CD8-positive, alpha-beta memory T cell (primary cell): Measurements from ENCODE around the gene TMEM125. TPM values are rescaled to one million over a fixed set of nuclear protein-coding genes. Genes with fewer than 3 reads are reported as not detected.

ENCODE experiments used
- CTCF ChIA-PET: fragments of 350-600 bp; sonication (Branson Sonifier 250); formaldehyde crosslinking; loops from one replicate; lab custom pipeline; 2021; ENCODE audit warnings: antibody characterized with exemption; lab: Charles Lee
- POLR2A ChIA-PET: fragments of 350-600 bp; sonication (Branson Sonifier 250); formaldehyde crosslinking; loops from one replicate; lab custom pipeline; 2021; ENCODE audit warnings: antibody characterized with exemption; lab: Charles Lee
- DNase-seq, 5 donors: peaks; one replicate each; pipeline versions ENCODE4 v3.0.0 to v3.0.0-alpha.2; 2020 to 2022; ENCODE audit warnings: mixed read lengths in 1 of 5
- H3K27ac ChIP-seq: one replicate; pipeline ENCODE4 v1.7.0; 2013; ENCODE audit warnings: low read depth, mild to moderate bottlenecking, low read length, moderate library complexity
- H3K27me3 ChIP-seq: 2 replicates; pipeline ENCODE4 v1.7.0; 2013; ENCODE audit warnings: low read length, mild to moderate bottlenecking; ENCODE audit not compliant: insufficient read depth, poor library complexity, severe bottlenecking
- H3K36me3 ChIP-seq: 2 replicates; pipeline ENCODE4 v1.7.0; 2013; ENCODE audit warnings: mild to moderate bottlenecking, low read length, moderate library complexity; ENCODE audit not compliant: insufficient read depth
- H3K4me1 ChIP-seq: 2 replicates; pipeline ENCODE4 v1.7.0; 2013; ENCODE audit warnings: mild to moderate bottlenecking, low read length, moderate library complexity; ENCODE audit not compliant: insufficient read depth
- H3K4me3 ChIP-seq: 2 replicates; pipeline ENCODE4 v1.7.0; 2013; ENCODE audit warnings: mild to moderate bottlenecking, low read length
- H3K9me3 ChIP-seq: 2 replicates; pipeline ENCODE4 v1.7.0; 2013; ENCODE audit warnings: mild to moderate bottlenecking, low read length
- H3K27ac Mint-ChIP-seq, 8 donors: one replicate each; pipeline ENCODE4 v1.8.0; 2020 to 2021; ENCODE audit warnings: mixed read lengths in 8 of 8, mild to moderate bottlenecking in 6 of 8, inconsistent platforms in 3 of 8, moderate library complexity in 3 of 8
- H3K27me3 Mint-ChIP-seq, 2 donors: one replicate each; pipeline ENCODE4 v1.8.0; 2020 to 2021; ENCODE audit warnings: mixed read lengths in 2 of 2, mild to moderate bottlenecking in 1 of 2, moderate library complexity in 1 of 2
- H3K36me3 Mint-ChIP-seq, 3 donors: one replicate each; pipeline ENCODE4 v1.8.0; 2020 to 2021; ENCODE audit warnings: mixed read lengths in 3 of 3, inconsistent platforms in 1 of 3, mild to moderate bottlenecking in 1 of 3
- H3K4me1 Mint-ChIP-seq, 3 donors: one replicate each; pipeline ENCODE4 v1.8.0; 2020 to 2021; ENCODE audit warnings: mixed read lengths in 3 of 3, inconsistent platforms in 1 of 3, mild to moderate bottlenecking in 1 of 3
- H3K4me3 Mint-ChIP-seq, 7 donors: one replicate each; pipeline ENCODE4 v1.8.0; 2020 to 2021; ENCODE audit warnings: mixed read lengths in 7 of 7, mild to moderate bottlenecking in 6 of 7, moderate library complexity in 4 of 7, inconsistent platforms in 2 of 7
- H3K9me3 Mint-ChIP-seq, 5 donors: one replicate each; pipeline ENCODE4 v1.8.0; 2020 to 2022; ENCODE audit warnings: mixed read lengths in 5 of 5, mild to moderate bottlenecking in 3 of 5, moderate library complexity in 2 of 5, inconsistent platforms in 1 of 5
- polyA plus RNA-seq: library from polyadenylated mRNA; unstranded; fragments of 300-500 nt; fragmentation: Illumina TruSeq; gene quantifications from one replicate; pipeline ENCODE4 v1.2.3, GENCODE V29; 2021
- total RNA-seq, 2 experiments: library from RNA; stranded (reverse); gene quantifications; one replicate each; pipeline ENCODE4 v1.2.3, GENCODE V29; 2021

TMEM125 gene
- total and polyA plus RNA-seq, 3 experiments from 2014 or later: not detected

DNA sequence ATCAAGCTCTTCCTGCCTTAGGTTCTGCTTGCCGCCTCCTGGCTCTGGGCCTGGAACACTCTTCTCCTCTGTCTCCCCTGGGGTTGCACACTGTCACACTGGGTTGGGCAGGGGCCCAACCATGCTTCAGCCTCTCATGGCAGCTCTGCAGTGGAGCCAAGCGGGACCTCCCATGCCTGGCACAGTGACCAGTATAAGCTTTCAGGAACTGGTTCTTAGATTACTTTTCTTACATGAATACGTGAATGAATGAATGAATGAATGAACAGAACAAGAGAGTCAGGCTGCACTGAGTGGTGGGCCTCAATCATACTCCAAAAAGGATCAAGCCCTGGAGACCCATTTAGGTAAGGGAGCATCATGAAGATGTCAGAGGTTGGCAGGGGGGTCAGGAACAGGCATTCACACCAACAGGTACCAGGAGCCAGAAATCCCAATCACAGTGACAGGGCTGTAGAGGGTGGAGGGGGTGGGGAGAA is 30.8 kb upstream of the TMEM125 start:
- H3K4me1 ChIP-seq: no peaks in the 10 kb centered on the region
- no peak overlapping the region for H3K4me3 Mint-ChIP-seq
- H3K4me3 ChIP-seq: no peak overlapping the region
- H3K27me3 ChIP-seq: no peaks in the 10 kb centered on the region
- H3K27ac Mint-ChIP-seq: peak overlapping the region in 1 of 8 donors; percentile 81
- no peaks in the 10 kb centered on the region for H3K36me3 ChIP-seq
- ChIA-PET CTCF (interaction anchor here (1.6 kb wide), 1 partner anchor 176 kb away, joined by 6 read pairs; no protein-coding TSS in a partner anchor), POLR2A (no interaction called here)
- no peak overlapping the region for H3K27ac ChIP-seq
- H3K9me3 ChIP-seq: no peaks in the 10 kb centered on the region
- no peaks in the 10 kb centered on the region for H3K36me3 Mint-ChIP-seq
- H3K4me1 Mint-ChIP-seq: peaks cover 0 to 3% (median 0%) of the 10 kb centered on the region in 3 donors
- H3K27me3 Mint-ChIP-seq: peaks cover 5 to 7% of the 10 kb centered on the region in 2 donors
- DNase-seq: no peak
- peaks cover 0 to 1% (median 0%) of the 10 kb centered on the region in 5 donors for H3K9me3 Mint-ChIP-seq

DNA sequence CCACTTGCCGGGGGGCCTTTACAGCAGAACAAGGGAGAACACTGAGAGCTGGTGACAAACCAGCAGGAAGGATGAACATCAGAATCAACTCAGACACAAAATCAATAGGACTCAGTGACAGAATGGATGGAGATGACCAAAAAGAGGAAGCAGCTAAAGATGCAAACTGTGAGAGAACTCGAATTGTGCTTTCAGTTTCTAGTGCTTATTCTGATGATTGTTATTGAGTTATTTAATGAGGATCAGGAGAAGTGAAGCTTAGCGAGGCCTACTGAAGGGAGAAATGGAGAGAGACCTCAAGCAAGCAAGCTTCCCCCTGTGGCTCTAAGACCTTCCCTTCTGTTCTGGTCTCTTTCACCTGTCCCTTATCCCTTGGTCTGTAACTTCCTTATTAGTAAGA is 30.3 kb upstream of the TMEM125 start:
- no peaks in the 10 kb centered on the region for H3K36me3 ChIP-seq
- peaks cover 5 to 11% of the 10 kb centered on the region in 2 donors for H3K27me3 Mint-ChIP-seq
- ChIA-PET CTCF (interaction anchor here (1.6 kb wide), 1 partner anchor 175 kb away, joined by 6 read pairs; no protein-coding TSS in a partner anchor), POLR2A (no interaction called here)
- no peak for DNase-seq
- H3K27ac Mint-ChIP-seq: no peak overlapping the region
- peaks cover 0 to 1% (median 0%) of the 10 kb centered on the region in 5 donors for H3K9me3 Mint-ChIP-seq
- no peak overlapping the region for H3K4me3 Mint-ChIP-seq
- peaks cover 0 to 3% (median 0%) of the 10 kb centered on the region in 3 donors for H3K4me1 Mint-ChIP-seq
- no peaks in the 10 kb centered on the region for H3K36me3 Mint-ChIP-seq
- no peak overlapping the region for H3K4me3 ChIP-seq
- H3K9me3 ChIP-seq: no peaks in the 10 kb centered on the region
- H3K27ac ChIP-seq: no peak overlapping the region
- H3K4me1 ChIP-seq: no peaks in the 10 kb centered on the region
- H3K27me3 ChIP-seq: no peaks in the 10 kb centered on the region

DNA sequence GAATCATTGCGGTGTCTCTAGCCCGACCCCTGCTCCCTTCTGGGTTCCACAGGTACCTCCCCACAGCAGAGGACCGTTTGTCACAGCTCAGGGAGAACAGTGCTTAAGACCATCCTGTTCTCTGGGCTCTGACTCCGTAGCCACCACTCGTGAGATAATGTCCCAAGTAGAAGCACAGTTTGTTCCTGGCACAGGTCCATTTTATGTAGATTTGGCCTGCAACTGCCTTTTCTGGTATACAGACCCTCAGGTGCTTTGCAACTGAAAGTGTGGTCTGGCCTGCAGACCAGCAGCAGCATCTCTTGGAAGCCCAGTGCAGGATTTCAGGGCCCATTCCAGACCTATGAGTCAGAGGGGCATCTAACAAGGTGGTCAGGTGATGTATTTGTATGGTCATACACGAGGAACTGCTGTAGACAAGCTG is 28.4 kb upstream of the TMEM125 start:
- ChIA-PET CTCF (no interaction called here), POLR2A (no interaction called here)
- H3K36me3 Mint-ChIP-seq: no peaks in the 10 kb centered on the region
- Histone ChIP-seq H3K4me3 (no peak overlapping the region), H3K36me3 (no peaks in the 10 kb centered on the region), H3K9me3 (no peaks in the 10 kb centered on the region), H3K27ac (no peak overlapping the region), H3K27me3 (no peaks in the 10 kb centered on the region), H3K4me1 (no peaks in the 10 kb centered on the region)
- H3K27ac Mint-ChIP-seq: no peak overlapping the region
- H3K9me3 Mint-ChIP-seq: peaks cover 0 to 1% (median 0%) of the 10 kb centered on the region in 5 donors
- no peak overlapping the region for H3K4me3 Mint-ChIP-seq
- DNase-seq: no peak
- H3K27me3 Mint-ChIP-seq: peaks cover 5 to 7% of the 10 kb centered on the region in 2 donors
- peaks cover 0 to 3% (median 0%) of the 10 kb centered on the region in 3 donors for H3K4me1 Mint-ChIP-seq

DNA sequence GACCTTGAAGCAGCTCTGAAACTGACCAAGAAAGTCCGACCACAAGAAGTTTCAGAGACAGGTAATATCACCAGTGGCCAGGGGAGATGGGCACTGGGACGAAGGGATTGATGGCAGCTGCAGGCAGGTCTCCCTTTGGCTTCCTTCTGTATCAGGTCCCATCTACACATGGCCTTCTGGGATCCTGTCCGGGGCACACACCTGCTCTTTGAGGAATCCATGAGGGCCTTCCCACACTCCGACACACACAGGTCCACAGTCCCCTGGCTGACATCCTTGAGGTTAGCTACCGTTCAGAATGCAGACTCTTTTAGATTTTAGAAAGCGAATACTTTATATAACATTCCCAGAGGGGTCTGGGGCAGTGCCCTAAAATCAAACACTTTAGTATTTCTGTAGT is 26.5 kb upstream of the TMEM125 start:
- Mint-ChIP-seq H3K4me3 (no peak overlapping the region), H3K9me3 (no peaks in the 10 kb centered on the region), H3K36me3 (no peaks in the 10 kb centered on the region), H3K27me3 (peaks cover 5 to 12% of the 10 kb centered on the region in 2 donors), H3K4me1 (peaks cover 0 to 3% (median 0%) of the 10 kb centered on the region in 3 donors), H3K27ac (no peak overlapping the region)
- no peaks in the 10 kb centered on the region for H3K36me3 ChIP-seq
- DNase-seq: no peak
- POLR2A ChIA-PET: no interaction called here
- CTCF ChIA-PET: interaction anchor here (1.1 kb wide), 1 partner anchor 171 kb away, joined by 5 read pairs; no protein-coding TSS in a partner anchor
- H3K9me3 ChIP-seq: no peaks in the 10 kb centered on the region
- no peak overlapping the region for H3K4me3 ChIP-seq
- no peaks in the 10 kb centered on the region for H3K4me1 ChIP-seq
- no peak overlapping the region for H3K27ac ChIP-seq
- H3K27me3 ChIP-seq: no peaks in the 10 kb centered on the region

DNA sequence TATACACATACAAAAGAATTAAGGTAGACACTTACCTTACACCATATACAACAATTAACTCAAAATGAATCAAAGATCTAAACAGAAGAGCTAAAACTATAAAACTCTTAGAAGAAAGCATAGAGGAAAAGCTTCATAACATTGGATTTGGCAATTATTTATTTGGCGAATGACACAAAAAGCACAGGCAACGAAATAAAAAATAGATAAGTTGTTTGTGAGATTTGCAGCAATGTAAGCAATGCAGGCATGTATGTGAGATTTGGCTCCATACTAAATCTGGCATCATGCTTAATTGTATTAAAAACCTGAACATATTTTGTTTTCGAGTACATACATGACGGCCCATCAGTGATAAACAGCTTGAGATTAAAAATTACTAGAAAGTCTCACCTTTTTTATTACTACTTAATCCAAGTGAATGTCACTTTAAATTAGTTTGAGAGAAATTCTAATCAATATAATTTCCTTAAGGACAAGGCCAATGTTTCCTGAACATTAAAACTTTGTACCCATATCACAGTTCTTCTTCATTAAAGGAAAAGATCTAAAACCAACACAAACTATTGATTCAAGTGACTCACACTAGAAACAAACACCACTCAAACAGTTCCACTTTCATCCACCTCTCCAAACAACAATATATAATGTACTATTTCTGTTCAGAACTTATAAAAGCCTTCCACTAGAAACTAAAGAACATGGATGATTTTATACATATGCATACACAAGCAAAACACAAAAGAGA is 23.1 kb upstream of the TMEM125 start:
- no peak overlapping the region for H3K4me3 ChIP-seq
- H3K27ac ChIP-seq: no peak overlapping the region
- CTCF ChIA-PET: no interaction called here
- Mint-ChIP-seq H3K27ac (peak overlapping the region in 1 of 8 donors; percentile 0), H3K9me3 (no peaks in the 10 kb centered on the region), H3K27me3 (peaks cover 7 to 22% of the 10 kb centered on the region in 2 donors), H3K36me3 (no peaks in the 10 kb centered on the region), H3K4me1 (no peaks in the 10 kb centered on the region), H3K4me3 (no peak overlapping the region)
- H3K4me1 ChIP-seq: no peaks in the 10 kb centered on the region
- H3K36me3 ChIP-seq: no peaks in the 10 kb centered on the region
- no peaks in the 10 kb centered on the region for H3K9me3 ChIP-seq
- no peaks in the 10 kb centered on the region for H3K27me3 ChIP-seq
- no peak for DNase-seq
- POLR2A ChIA-PET: no interaction called here

DNA sequence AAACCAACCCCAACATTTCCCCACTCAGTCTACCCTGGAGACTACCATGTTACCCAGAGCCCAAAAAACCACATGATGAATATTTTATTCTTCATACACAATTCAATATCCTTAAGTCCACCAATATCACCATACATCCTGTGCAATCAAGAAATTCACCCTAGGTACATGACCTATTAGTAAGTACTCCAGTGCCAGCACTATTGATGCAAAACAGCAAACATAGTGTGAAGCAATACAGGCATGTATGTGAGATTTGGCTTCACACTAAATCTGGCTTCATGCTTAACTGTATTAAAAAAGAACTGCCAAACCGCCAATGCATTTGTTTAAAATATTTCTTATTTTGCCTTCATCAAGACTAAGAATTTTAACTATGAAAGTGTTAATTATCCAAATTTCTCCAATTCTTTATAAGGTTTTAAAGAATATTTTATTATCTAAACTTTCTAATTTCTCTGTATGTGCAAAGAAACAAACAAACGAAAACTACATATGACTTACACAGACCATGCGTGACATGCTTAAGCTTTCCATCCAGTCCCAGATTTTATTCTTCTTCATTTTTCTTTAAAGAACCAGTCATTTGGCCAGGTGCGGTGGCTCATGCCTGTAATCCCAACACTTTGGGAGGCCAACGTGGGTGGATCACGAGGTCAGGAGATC is 22.4 kb upstream of the TMEM125 start:
- H3K4me1 Mint-ChIP-seq: no peaks in the 10 kb centered on the region
- ChIA-PET CTCF (no interaction called here), POLR2A (no interaction called here)
- Histone ChIP-seq H3K4me1 (no peaks in the 10 kb centered on the region), H3K4me3 (no peak overlapping the region), H3K27me3 (no peaks in the 10 kb centered on the region), H3K9me3 (no peaks in the 10 kb centered on the region), H3K27ac (no peak overlapping the region), H3K36me3 (no peaks in the 10 kb centered on the region)
- H3K4me3 Mint-ChIP-seq: no peak overlapping the region
- peaks cover 5 to 22% of the 10 kb centered on the region in 2 donors for H3K27me3 Mint-ChIP-seq
- H3K36me3 Mint-ChIP-seq: no peaks in the 10 kb centered on the region
- H3K27ac Mint-ChIP-seq: peak overlapping the region in 1 of 8 donors; percentile 0
- DNase-seq: no peak
- no peaks in the 10 kb centered on the region for H3K9me3 Mint-ChIP-seq

DNA sequence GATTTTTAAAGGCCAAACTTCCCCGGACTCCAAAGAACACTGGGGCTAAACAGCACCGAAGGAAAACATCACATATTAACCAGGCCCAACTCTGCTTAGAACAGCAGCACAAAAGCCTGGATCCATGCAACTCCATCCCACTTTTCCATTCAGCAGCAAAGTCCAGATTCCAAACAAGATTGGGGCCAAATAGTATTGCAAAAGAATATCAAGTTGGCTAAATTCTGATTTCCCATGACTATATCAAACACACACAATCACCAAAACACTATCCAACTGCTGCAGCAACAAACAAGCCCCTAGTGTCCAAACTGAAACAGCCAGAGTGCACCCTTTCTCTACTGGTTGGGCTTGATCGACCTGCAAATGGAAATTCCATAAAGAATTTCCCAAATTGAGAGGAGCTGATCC is 19.4 kb upstream of the TMEM125 start:
- Histone ChIP-seq H3K27me3 (no peaks in the 10 kb centered on the region), H3K4me3 (no peak overlapping the region), H3K4me1 (no peaks in the 10 kb centered on the region), H3K9me3 (no peaks in the 10 kb centered on the region), H3K27ac (no peak overlapping the region), H3K36me3 (no peaks in the 10 kb centered on the region)
- no peak for DNase-seq
- CTCF ChIA-PET: no interaction called here
- no peaks in the 10 kb centered on the region for H3K4me1 Mint-ChIP-seq
- no peaks in the 10 kb centered on the region for H3K36me3 Mint-ChIP-seq
- POLR2A ChIA-PET: no interaction called here
- peaks cover 2 to 27% of the 10 kb centered on the region in 2 donors for H3K27me3 Mint-ChIP-seq
- no peaks in the 10 kb centered on the region for H3K9me3 Mint-ChIP-seq
- H3K27ac Mint-ChIP-seq: no peak overlapping the region
- H3K4me3 Mint-ChIP-seq: no peak overlapping the region

DNA sequence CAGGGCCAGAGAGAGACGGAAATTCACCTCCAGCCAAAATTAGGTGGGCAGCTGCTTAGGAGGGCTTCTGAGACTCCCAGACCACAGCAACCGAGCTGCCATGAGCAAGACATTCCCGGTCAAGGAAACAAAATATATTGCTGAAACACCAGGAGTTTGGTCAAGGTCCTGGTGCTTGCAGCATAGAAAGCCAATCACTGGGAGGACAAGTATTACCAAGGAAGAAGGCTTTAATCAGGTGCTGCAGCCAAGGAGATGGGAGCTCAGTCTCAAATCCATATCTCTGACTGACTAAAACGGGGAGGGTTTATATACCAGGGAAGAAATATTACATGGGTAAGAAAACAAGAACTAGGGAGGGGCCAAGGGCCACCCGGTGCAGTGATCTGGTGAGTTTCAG is 18.8 kb upstream of the TMEM125 start:
- H3K27ac ChIP-seq: no peak overlapping the region
- ChIA-PET CTCF (no interaction called here), POLR2A (no interaction called here)
- Mint-ChIP-seq H3K27ac (no peak overlapping the region), H3K4me1 (no peaks in the 10 kb centered on the region), H3K27me3 (peaks cover 2 to 28% of the 10 kb centered on the region in 2 donors), H3K36me3 (no peaks in the 10 kb centered on the region), H3K9me3 (no peaks in the 10 kb centered on the region), H3K4me3 (no peak overlapping the region)
- no peaks in the 10 kb centered on the region for H3K9me3 ChIP-seq
- H3K4me1 ChIP-seq: no peaks in the 10 kb centered on the region
- no peaks in the 10 kb centered on the region for H3K27me3 ChIP-seq
- no peak overlapping the region for H3K4me3 ChIP-seq
- DNase-seq: no peak
- H3K36me3 ChIP-seq: no peaks in the 10 kb centered on the region
